H1 (cell line): ENCODE results near the gene PCNX3.

ENCODE experiments used
- POLR2AphosphoS5 ChIP-seq: IDR thresholded peaks from 2 replicates; pipeline ENCODE4 v1.6.1; 2011; ENCODE audit warnings: low read depth, low read length
- RAD21 ChIP-seq, 2 experiments: IDR thresholded peaks in 1 of 2; conservative IDR thresholded peaks in 1 of 2; 2 replicates each; pipeline ENCODE4 v1.6.1; 2011; ENCODE audit warnings: low read depth in 2 of 2, low read length in 2 of 2, improper control_type of control experiment in 1 of 2, inconsistent platforms in 1 of 2, mild to moderate bottlenecking in 1 of 2, moderate library complexity in 1 of 2
- TF ChIP-seq, protein P1 (sequence below): IDR thresholded peaks from 2 replicates; pipeline ENCODE4 v1.6.1; 2012; ENCODE audit warnings: low read length, inconsistent platforms
- TF ChIP-seq, protein P2 (sequence below), 3 experiments: IDR thresholded peaks; 1 replicate in 2 of 3; 2 replicates in 1 of 3; pipeline versions ENCODE4 v1.5.1 to v1.6.1; 2011; ENCODE audit warnings: low read length in 3 of 3, mild to moderate bottlenecking in 3 of 3, inconsistent platforms in 2 of 3, low read depth in 1 of 3, moderate library complexity in 1 of 3; ENCODE audit not compliant: insufficient read depth in 1 of 3; ENCODE audit errors: control extremely low read depth in 1 of 3

DNA sequence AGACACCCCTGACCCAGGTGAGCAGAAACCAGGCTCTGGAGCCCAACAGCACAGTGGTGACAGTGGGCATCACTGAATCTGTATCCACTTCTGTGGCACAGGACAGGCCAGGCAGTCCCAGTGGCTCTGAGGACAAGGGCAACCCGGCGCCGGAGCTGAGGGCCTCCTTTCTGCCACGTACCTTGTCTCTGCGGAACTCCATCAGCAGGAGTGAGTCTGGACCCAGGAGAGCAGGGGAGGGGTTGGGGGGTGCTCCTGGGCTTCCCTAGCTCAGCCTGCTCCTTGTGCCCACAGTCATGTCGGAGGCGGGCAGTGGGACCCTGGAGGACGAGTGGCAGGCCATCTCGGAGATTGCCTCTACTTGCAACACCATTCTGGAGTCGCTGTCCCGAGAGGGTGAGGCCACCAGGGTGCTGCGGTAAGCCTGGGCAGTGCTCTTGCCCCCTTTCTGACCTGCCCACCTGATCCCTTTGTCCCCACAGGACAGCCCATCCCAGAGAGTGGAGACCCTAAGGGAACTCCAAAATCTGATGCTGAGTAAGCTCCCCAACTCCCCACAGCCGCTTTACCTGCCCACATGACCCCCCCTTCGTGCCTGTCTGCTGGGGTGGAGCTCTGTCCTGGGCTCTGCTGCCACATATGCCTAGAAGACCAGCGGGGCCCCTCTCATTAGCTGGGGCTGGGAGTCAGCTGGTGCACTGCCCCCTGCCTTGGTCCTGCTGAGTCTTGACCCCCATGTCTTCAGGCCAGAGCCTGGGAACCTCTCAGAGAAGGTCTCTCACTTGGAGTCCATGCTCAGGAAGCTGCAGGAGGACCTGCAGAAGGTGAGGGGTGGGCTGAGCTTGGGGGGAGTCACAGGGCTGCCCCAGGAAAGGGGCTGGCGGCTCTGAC, 34.3 kb downstream of the PCNX3 start:
- TF ChIP-seq, protein P1, sequence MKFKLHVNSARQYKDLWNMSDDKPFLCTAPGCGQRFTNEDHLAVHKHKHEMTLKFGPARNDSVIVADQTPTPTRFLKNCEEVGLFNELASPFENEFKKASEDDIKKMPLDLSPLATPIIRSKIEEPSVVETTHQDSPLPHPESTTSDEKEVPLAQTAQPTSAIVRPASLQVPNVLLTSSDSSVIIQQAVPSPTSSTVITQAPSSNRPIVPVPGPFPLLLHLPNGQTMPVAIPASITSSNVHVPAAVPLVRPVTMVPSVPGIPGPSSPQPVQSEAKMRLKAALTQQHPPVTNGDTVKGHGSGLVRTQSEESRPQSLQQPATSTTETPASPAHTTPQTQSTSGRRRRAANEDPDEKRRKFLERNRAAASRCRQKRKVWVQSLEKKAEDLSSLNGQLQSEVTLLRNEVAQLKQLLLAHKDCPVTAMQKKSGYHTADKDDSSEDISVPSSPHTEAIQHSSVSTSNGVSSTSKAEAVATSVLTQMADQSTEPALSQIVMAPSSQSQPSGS: no peak
- TF ChIP-seq POLR2AphosphoS5: no peak
- TF ChIP-seq, protein P2, sequence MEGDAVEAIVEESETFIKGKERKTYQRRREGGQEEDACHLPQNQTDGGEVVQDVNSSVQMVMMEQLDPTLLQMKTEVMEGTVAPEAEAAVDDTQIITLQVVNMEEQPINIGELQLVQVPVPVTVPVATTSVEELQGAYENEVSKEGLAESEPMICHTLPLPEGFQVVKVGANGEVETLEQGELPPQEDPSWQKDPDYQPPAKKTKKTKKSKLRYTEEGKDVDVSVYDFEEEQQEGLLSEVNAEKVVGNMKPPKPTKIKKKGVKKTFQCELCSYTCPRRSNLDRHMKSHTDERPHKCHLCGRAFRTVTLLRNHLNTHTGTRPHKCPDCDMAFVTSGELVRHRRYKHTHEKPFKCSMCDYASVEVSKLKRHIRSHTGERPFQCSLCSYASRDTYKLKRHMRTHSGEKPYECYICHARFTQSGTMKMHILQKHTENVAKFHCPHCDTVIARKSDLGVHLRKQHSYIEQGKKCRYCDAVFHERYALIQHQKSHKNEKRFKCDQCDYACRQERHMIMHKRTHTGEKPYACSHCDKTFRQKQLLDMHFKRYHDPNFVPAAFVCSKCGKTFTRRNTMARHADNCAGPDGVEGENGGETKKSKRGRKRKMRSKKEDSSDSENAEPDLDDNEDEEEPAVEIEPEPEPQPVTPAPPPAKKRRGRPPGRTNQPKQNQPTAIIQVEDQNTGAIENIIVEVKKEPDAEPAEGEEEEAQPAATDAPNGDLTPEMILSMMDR (IDR thresholded peaks at IDR 0.05; ENCODE audit: control extremely low read depth in 1 of 3, insufficient read depth in 1 of 3, low read depth in 1 of 3, low read length in 3 of 3): no peak
- TF ChIP-seq RAD21 (IDR thresholded peaks at IDR 0.05 in 1 of 2, conservative IDR thresholded peaks at IDR 0.05 in 1 of 2; ENCODE audit: low read depth in 2 of 2, low read length in 2 of 2): no peak
